GM12865 (cell line): ENCODE results near the gene PPARA.

Experiments used
- DNase-seq: peaks from one replicate; pipeline ENCODE4 v3.0.0; 2010; ENCODE audit warnings: low read depth
- H3K4me3 ChIP-seq: 2 replicates; pipeline ENCODE4 v1.5.1; 2011; ENCODE audit warnings: mild to moderate bottlenecking, low read depth, low read length, control low read depth
- TF ChIP-seq, protein P1 (sequence below): IDR thresholded peaks from 2 replicates; pipeline ENCODE4 v1.5.1; 2011; ENCODE audit warnings: low read length, control low read depth, low read depth, inconsistent platforms; ENCODE audit not compliant: insufficient read depth; ENCODE audit errors: missing control alignments

The PPARA gene

DNA sequence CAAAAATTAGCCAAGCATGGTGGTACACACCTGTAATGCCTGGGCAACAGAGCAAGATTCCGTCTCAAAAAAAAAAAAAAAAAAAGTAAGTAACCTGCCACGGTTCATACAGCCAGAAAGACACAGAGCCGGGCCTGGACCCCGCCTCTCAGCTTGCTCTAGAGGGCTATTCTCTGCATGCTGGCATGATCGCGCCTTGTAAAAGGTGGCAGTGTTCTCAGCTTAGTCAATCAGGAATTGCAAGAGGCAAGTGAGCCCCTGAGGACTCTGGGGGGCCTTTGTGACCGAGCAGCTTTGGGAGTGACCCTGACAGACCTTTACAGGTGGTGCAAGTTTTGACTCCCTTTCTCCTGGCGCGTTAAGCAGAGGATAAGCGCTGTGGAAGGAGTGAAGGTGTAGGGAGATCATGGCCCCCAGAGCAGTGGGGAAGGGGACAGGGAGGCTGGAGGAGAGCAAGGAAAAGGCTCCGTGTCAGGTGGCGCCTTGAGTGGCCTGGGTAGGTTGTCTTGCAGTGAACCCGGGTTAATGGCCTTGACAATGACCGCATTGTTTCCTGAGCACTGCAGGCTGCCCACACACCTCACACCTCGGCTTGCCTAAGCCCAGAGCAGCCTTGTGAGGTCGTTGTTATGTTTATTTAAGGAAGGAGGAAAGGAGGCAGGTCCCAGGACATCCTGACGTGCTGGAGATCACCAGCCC lies 50.9 kb downstream of the PPARA start:
- DNase-seq = no peak
- no peak overlapping the region for H3K4me3 ChIP-seq
- TF ChIP-seq, protein P1, sequence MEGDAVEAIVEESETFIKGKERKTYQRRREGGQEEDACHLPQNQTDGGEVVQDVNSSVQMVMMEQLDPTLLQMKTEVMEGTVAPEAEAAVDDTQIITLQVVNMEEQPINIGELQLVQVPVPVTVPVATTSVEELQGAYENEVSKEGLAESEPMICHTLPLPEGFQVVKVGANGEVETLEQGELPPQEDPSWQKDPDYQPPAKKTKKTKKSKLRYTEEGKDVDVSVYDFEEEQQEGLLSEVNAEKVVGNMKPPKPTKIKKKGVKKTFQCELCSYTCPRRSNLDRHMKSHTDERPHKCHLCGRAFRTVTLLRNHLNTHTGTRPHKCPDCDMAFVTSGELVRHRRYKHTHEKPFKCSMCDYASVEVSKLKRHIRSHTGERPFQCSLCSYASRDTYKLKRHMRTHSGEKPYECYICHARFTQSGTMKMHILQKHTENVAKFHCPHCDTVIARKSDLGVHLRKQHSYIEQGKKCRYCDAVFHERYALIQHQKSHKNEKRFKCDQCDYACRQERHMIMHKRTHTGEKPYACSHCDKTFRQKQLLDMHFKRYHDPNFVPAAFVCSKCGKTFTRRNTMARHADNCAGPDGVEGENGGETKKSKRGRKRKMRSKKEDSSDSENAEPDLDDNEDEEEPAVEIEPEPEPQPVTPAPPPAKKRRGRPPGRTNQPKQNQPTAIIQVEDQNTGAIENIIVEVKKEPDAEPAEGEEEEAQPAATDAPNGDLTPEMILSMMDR = no peak

DNA sequence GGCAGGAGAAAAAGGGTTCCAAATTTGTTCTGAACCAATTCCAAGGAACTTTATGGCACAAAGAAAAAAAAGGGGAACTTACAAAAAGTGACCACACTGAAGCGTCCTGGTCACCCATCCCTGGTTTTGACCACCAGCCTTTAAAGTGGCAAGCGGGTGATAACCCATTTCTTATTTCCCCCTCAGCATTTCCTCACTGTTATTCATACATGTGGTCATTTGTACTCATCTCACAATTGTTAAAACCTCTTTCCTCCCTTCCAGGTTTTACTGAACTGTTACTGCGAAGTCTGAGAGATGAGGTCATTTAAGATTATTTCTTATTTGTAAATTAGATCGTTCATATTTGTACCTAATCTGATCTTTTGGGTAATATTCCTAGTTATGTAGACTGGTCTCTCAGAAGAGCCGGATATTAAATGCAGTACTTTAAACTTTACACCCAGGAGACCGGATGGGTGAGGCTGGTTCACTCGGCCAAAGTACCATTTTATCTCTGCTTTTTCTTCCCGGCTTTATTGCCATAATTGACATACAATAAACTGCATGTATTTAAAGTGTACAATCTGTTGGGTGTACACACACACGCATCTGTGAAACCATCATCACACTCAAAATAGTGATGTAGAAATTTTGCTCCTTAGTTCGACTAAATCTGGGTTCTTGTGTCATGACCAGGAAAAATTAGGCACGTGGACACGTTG lies 52.7 kb downstream of the PPARA start:
- TF ChIP-seq, protein P1 = no peak
- no peak overlapping the region for H3K4me3 ChIP-seq
- DNase-seq = no peak

DNA sequence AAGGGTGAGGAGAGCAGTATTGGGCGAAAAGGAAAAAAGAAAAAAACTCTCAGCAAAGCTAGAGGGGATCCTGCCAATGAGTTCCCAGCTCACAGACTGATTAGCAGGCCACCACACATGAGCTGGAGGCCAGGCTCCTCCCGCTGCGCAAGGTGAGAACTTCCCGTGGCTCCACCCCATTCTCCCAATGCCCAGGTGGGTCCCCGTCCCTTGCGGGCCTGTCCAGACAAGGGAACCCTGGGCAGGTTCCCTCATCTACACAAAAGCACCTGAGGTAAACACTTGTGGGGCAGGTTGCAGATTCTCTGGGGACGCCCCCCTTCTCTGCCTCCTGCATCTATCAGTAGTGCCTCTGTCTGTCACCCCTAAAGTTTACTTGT lies 53.3 kb downstream of the PPARA start:
- TF ChIP-seq, protein P1 = no peak
- no peak for DNase-seq
- H3K4me3 ChIP-seq = no peak overlapping the region

DNA sequence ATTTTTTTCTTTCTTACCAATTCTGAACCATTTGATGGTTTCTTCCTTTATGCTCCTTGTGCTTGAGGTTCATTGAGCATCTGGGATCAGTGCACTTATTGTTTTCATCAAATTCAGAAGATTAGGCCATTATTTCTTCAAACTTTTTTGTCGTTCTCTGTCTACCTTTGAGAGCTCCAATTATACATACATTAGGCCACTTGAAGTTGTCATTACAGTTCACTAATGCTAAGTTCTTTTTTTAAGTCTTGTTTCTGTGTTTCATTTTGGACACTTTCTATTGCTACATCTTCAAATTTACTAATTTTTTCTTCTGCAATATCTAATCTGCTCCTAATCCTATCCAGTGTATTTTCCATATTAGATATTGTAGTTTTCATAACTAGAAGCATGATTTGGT lies 58.9 kb downstream of the PPARA start:
- no peak overlapping the region for H3K4me3 ChIP-seq
- TF ChIP-seq, protein P1 = no peak
- DNase-seq = no peak

DNA sequence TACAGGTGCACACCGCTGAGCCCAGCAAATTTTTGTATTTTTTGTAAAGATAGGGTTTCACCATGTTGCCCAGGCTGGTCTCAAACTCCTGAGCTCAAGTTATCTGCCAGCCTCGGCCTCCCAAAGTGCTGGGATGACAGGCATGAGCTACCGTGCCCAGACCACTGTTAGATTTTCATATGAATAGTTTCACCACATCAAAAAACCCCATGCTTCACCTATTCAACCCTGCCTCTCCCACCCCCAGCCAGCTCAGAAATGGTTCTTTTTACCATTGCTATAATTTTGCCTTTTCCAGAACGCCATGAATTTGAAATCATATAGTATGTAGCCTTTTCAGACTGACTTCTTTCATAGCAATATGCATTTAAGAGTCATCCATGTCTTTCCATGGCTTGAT lies 61.9 kb downstream of the PPARA start:
- no peak for DNase-seq
- no peak overlapping the region for H3K4me3 ChIP-seq
- TF ChIP-seq, protein P1 = no peak

DNA sequence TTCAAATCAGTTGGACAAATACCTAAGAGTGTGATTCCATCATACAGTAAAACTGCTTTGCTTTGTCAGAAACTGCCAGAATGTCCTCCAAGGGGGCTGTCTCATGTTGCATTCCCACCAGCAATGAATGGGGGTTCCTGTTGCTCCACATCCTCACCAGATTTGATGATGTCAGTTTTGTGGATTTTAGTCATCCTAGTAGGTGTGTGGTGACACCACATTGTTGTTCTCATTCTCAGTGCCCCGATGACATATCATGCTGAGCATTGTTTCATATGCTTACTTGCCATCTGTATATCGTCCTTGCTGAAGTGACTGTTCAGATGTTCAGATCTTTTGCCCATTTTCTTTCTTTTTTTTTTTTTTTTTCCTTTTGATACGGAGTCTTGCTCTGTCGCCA lies 62.7 kb downstream of the PPARA start:
- DNase-seq = no peak
- TF ChIP-seq, protein P1 = no peak

DNA sequence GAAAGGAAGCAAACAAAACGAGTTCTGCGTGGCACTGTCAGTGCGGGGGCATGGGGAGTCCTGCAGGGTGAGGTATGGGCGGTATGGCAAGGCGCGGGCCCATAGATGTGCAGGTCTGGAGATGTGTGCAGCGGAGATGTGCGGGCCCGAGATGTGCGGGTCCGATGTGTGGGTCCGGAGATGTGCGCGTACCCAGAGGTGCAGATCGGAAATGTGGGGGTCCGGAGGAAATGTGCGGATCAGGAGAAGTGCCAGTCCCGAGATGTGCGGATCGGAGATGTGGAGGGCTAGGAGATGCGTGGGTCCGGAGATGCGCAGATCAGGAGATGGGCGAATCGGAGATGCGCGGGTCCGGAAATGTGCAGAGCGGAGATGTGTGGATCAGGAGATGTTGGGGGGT lies 63.8 kb downstream of the PPARA start:
- TF ChIP-seq, protein P1 = no peak
- H3K4me3 ChIP-seq = no peak overlapping the region
- DNase-seq = no peak

More for the DNA sequence above, 62.7 kb downstream of the PPARA start:
- no peak overlapping the region for H3K4me3 ChIP-seq
